ENCODE measurements around the gene GLI1.
"Not testable (repeated sequence)": the region's sequence is repeated elsewhere in the genome, so short reads cannot be mapped to it uniquely, and the experiment has no call there.

- not testable (repeated sequence) for TF ChIP-seq CTCF (IDR thresholded peaks at IDR 0.05; ENCODE audit: insufficient read depth, low read length, poor library complexity, severe bottlenecking); EZH2phosphoT487 (conservative IDR thresholded peaks at IDR 0.05; ENCODE audit: low read length)
Measured at GRCh38 chr12:57514246-57514645, 54.7 kb downstream of the GLI1 start.
